HFFc6 (cell line): ENCODE data around the gene ART3. TPM values are rescaled to one million over a fixed set of nuclear protein-coding genes. Genes with fewer than 3 reads are reported as not detected.

ENCODE experiments used
- DNase-seq: peaks from one replicate; pipeline ENCODE4 v3.0.0-alpha.2; 2018
- H3K27ac Mint-ChIP-seq: 2 replicates; pipeline ENCODE4 v1.8.0; 2020; ENCODE audit warnings: mild to moderate bottlenecking, mixed read lengths
- H3K27me3 Mint-ChIP-seq: 2 replicates; pipeline ENCODE4 v1.8.0; 2021; ENCODE audit warnings: mild to moderate bottlenecking, moderate library complexity, mixed read lengths; ENCODE audit not compliant: insufficient read depth
- H3K36me3 Mint-ChIP-seq: 2 replicates; pipeline ENCODE4 v1.8.0; 2021; ENCODE audit warnings: low read depth, mixed read lengths
- H3K4me1 Mint-ChIP-seq: 2 replicates; pipeline ENCODE4 v1.8.0; 2020; ENCODE audit warnings: low read depth, mixed read lengths
- H3K4me3 Mint-ChIP-seq: 2 replicates; pipeline ENCODE4 v1.8.0; 2020; ENCODE audit warnings: mild to moderate bottlenecking, moderate library complexity, mixed read lengths
- H3K9me3 Mint-ChIP-seq: 2 replicates; pipeline ENCODE4 v1.8.0; 2020; ENCODE audit warnings: mild to moderate bottlenecking, mixed read lengths
- CTCF ChIP-seq: fragments of 200-600 bp; sonication (generic); IDR thresholded peaks from 2 replicates; pipeline ENCODE4 v1.5.0; 2021; ENCODE audit warnings: antibody characterized with exemption, mild to moderate bottlenecking
- total RNA-seq, 6 experiments: library from RNA; stranded (reverse); fragmentation: NEBNext Ultra II Directional; extraction: Animal tissue kit (Norgen Biotek cat#: 25700); gene quantifications; 2 replicates in 1 of 6; 3 replicates in 5 of 6; pipeline ENCODE4 v1.2.3, GENCODE V29; 2021

Gene ART3
- total RNA-seq, 6 experiments from 2014 or later, result not detected

GRCh38 chr4:76106442-76106841 lies 31.9 kb downstream of the ART3 start:
- Mint-ChIP-seq H3K9me3 (no peaks in the 10 kb centered on the region), H3K27ac (no peak overlapping the region), H3K4me1 (no peaks in the 10 kb centered on the region), H3K27me3 (peaks cover 1% of the 10 kb centered on the region), H3K36me3 (no peaks in the 10 kb centered on the region), H3K4me3 (no peak overlapping the region)
- DNase-seq, result no peak
- TF ChIP-seq CTCF, result no peak

- no peak for DNase-seq
- Mint-ChIP-seq H3K27me3 (no peaks in the 10 kb centered on the region; the same call in 1 of the 2 replicates), H3K36me3 (peaks cover 6% of the 10 kb centered on the region; the same call in 1 of the 2 replicates), H3K27ac (no peak overlapping the region), H3K4me3 (no peak overlapping the region), H3K4me1 (no peaks in the 10 kb centered on the region), H3K9me3 (no peaks in the 10 kb centered on the region)
- TF ChIP-seq CTCF, result no peak
Observed at GRCh38 chr4:76108467-76109181, 34.1 kb downstream of the ART3 start.

- Mint-ChIP-seq H3K9me3 (no peaks in the 10 kb centered on the region), H3K27me3 (no peaks in the 10 kb centered on the region; the same call in 1 of the 2 replicates), H3K4me1 (no peaks in the 10 kb centered on the region), H3K27ac (no peak overlapping the region), H3K4me3 (no peak overlapping the region), H3K36me3 (peaks cover 41% of the 10 kb centered on the region)
- no peak for DNase-seq
- no peak for TF ChIP-seq CTCF
Observed at GRCh38 chr4:76116821-76117220, 42.3 kb downstream of the ART3 start.

- Mint-ChIP-seq H3K4me1 (no peaks in the 10 kb centered on the region), H3K27me3 (no peaks in the 10 kb centered on the region; the same call in 1 of the 2 replicates), H3K36me3 (peaks cover 48% of the 10 kb centered on the region), H3K4me3 (no peak overlapping the region), H3K9me3 (no peaks in the 10 kb centered on the region), H3K27ac (no peak overlapping the region)
- no peak for DNase-seq
- no peak for TF ChIP-seq CTCF
Observed at GRCh38 chr4:76117536-76117935, 43.0 kb downstream of the ART3 start.

GRCh38 chr4:76120199-76120598 lies 45.7 kb downstream of the ART3 start:
- H3K4me1 Mint-ChIP-seq, result no peaks in the 10 kb centered on the region
- no peaks in the 10 kb centered on the region for H3K9me3 Mint-ChIP-seq
- H3K4me3 Mint-ChIP-seq, result no peak overlapping the region
- DNase-seq, result no peak
- H3K27me3 Mint-ChIP-seq, result no peaks in the 10 kb centered on the region; the same call in 1 of the 2 replicates
- H3K27ac Mint-ChIP-seq, result no peak overlapping the region
- no peak for TF ChIP-seq CTCF
- peaks cover 57% of the 10 kb centered on the region for H3K36me3 Mint-ChIP-seq
